ENCODE results near the gene FOXA2.
"Not testable (repeated sequence)": the region's sequence is repeated elsewhere in the genome, so short reads cannot be mapped to it uniquely, and the experiment has no call there.

The FOXA2 gene

GRCh38 chr20:22584522-22584921 is at the start of gene FOXA2:
Gene FOXA2, minus strand, starts transcription at chr20:22584572. Its CDS starts 294 bp downstream, at chr20:22584278.
- no peak for DNase-seq

- DNase-seq, result no peak
Observed at GRCh38 chr20:22630701-22631100, 46.3 kb upstream of the FOXA2 start.

- DNase-seq, result no peak
Observed at GRCh38 chr20:22629927-22630326, 45.6 kb upstream of the FOXA2 start.

- no peak for DNase-seq
Observed at GRCh38 chr20:22629447-22629846, 45.1 kb upstream of the FOXA2 start.

- DNase-seq, result no peak
Observed at GRCh38 chr20:22626496-22626895, 42.1 kb upstream of the FOXA2 start.

- DNase-seq, result no peak
Observed at GRCh38 chr20:22623211-22623610, 38.8 kb upstream of the FOXA2 start.

GRCh38 chr20:22620342-22620741 is 36.0 kb upstream of the FOXA2 start:
- no peak for DNase-seq

GRCh38 chr20:22619806-22620205 is 35.4 kb upstream of the FOXA2 start:
- DNase-seq, result no peak

- DNase-seq, result no peak
Observed at GRCh38 chr20:22619272-22619671, 34.9 kb upstream of the FOXA2 start.

GRCh38 chr20:22617160-22617559 is 32.8 kb upstream of the FOXA2 start:
- no peak for DNase-seq

GRCh38 chr20:22616551-22616950 is 32.2 kb upstream of the FOXA2 start:
- DNase-seq, result no peak

- DNase-seq, result no peak
Observed at GRCh38 chr20:22615425-22615824, 31.1 kb upstream of the FOXA2 start.

- no peak for DNase-seq
Observed at GRCh38 chr20:22611636-22612035, 27.3 kb upstream of the FOXA2 start.

GRCh38 chr20:22607695-22608094 is 23.3 kb upstream of the FOXA2 start:
- DNase-seq, result no peak

GRCh38 chr20:22604815-22605214 is 20.4 kb upstream of the FOXA2 start:
- DNase-seq, result no peak

- no peak for DNase-seq
Observed at GRCh38 chr20:22601361-22602141, 17.2 kb upstream of the FOXA2 start.

GRCh38 chr20:22599258-22599657 is 14.9 kb upstream of the FOXA2 start:
- DNase-seq, result not testable (repeated sequence)

- DNase-seq, result no peak
Observed at GRCh38 chr20:22597303-22597702, 12.9 kb upstream of the FOXA2 start.

- no peak for DNase-seq
Observed at GRCh38 chr20:22590662-22591061, 6.3 kb upstream of the FOXA2 start.

GRCh38 chr20:22586645-22587310 is 2.4 kb upstream of the FOXA2 start:
- DNase-seq, result no peak

- no peak for DNase-seq
Observed at GRCh38 chr20:22585786-22586493, 1.6 kb upstream of the FOXA2 start.

- no peak for DNase-seq
Observed at GRCh38 chr20:22584922-22585785, 782 bp upstream of the FOXA2 start.
